Embryonic facial prominence (tissue), 1 donor: ENCODE measurements around the gene RNLS.
A peak's percentile ranks its signal among the peaks of the same experiment; 100 is the strongest.

Experiments
- DNase-seq: peaks from one replicate; pipeline ENCODE4 v3.0.0-alpha.2; 2016; ENCODE audit errors: extremely low spot score

Gene RNLS

GRCh38 chr10:88553116-88553752 lies 29.9 kb downstream of the RNLS start:
- peak; percentile 64 for DNase-seq

- no peak for DNase-seq
Observed at GRCh38 chr10:88551246-88551645, 31.9 kb downstream of the RNLS start.

- no peak for DNase-seq
Observed at GRCh38 chr10:88546497-88546896, 36.6 kb downstream of the RNLS start.

- DNase-seq: no peak
Observed at GRCh38 chr10:88545359-88545758, 37.8 kb downstream of the RNLS start.

GRCh38 chr10:88544140-88544870 lies 38.8 kb downstream of the RNLS start:
- DNase-seq: no peak

GRCh38 chr10:88542522-88542921 lies 40.6 kb downstream of the RNLS start:
- no peak for DNase-seq

- DNase-seq: no peak
Observed at GRCh38 chr10:88541116-88541626, 41.9 kb downstream of the RNLS start.

GRCh38 chr10:88540351-88540750 lies 42.8 kb downstream of the RNLS start:
- no peak for DNase-seq

- no peak for DNase-seq
Observed at GRCh38 chr10:88538048-88538447, 45.1 kb downstream of the RNLS start.

- no peak for DNase-seq
Observed at GRCh38 chr10:88537322-88537721, 45.8 kb downstream of the RNLS start.

- DNase-seq: no peak
Observed at GRCh38 chr10:88536437-88536836, 46.7 kb downstream of the RNLS start.

GRCh38 chr10:88534072-88534665 lies 48.9 kb downstream of the RNLS start:
- DNase-seq: no peak

GRCh38 chr10:88531392-88532052 lies 51.6 kb downstream of the RNLS start:
- DNase-seq: no peak

- no peak for DNase-seq
Observed at GRCh38 chr10:88530629-88531391, 52.3 kb downstream of the RNLS start.

GRCh38 chr10:88530093-88530492 lies 53.0 kb downstream of the RNLS start:
- no peak for DNase-seq

GRCh38 chr10:88528806-88529570 lies 54.1 kb downstream of the RNLS start:
- no peak for DNase-seq

- no peak for DNase-seq
Observed at GRCh38 chr10:88528201-88528600, 54.9 kb downstream of the RNLS start.

- no peak for DNase-seq
Observed at GRCh38 chr10:88527245-88527644, 55.9 kb downstream of the RNLS start.

- no peak for DNase-seq
Observed at GRCh38 chr10:88526501-88527105, 56.5 kb downstream of the RNLS start.

- DNase-seq: no peak
Observed at GRCh38 chr10:88525371-88526069, 57.6 kb downstream of the RNLS start.
